Measurements from ENCODE around the gene CCT3.

DNA sequence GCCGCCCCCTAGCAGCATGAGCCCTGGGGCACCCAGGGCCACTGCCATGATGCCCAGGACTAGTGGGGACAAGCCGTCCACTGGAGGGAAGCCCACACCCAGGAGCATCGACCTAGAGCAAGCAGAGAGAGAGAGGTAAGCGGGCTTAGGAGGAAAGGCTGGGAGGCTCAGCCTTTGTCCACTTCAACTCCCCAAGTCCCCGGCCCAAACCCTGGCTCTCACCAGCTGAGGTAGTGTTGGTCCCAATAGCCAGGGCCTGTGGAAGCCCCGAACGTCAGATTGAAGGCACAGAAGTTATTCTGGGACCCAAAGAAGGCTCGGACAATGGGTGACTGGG lies 45.0 kb downstream of the CCT3 start:
- TF ChIP-seq, protein P1, sequence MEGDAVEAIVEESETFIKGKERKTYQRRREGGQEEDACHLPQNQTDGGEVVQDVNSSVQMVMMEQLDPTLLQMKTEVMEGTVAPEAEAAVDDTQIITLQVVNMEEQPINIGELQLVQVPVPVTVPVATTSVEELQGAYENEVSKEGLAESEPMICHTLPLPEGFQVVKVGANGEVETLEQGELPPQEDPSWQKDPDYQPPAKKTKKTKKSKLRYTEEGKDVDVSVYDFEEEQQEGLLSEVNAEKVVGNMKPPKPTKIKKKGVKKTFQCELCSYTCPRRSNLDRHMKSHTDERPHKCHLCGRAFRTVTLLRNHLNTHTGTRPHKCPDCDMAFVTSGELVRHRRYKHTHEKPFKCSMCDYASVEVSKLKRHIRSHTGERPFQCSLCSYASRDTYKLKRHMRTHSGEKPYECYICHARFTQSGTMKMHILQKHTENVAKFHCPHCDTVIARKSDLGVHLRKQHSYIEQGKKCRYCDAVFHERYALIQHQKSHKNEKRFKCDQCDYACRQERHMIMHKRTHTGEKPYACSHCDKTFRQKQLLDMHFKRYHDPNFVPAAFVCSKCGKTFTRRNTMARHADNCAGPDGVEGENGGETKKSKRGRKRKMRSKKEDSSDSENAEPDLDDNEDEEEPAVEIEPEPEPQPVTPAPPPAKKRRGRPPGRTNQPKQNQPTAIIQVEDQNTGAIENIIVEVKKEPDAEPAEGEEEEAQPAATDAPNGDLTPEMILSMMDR (IDR thresholded peaks at IDR 0.05): no peak
- no peak for TF ChIP-seq POLR2A (IDR thresholded peaks at IDR 0.05)

Measured in esophagus squamous epithelium (tissue), 4 donors.